Measurements from ENCODE around the gene MRPL53. TPM values are rescaled to one million over a fixed set of nuclear protein-coding genes. Genes with fewer than 3 reads are reported as not detected.

The MRPL53 gene
- total and polyA plus RNA-seq, 2 of the 13 experiments (the other 11 are each of a cell fraction or from before 2014, with no cell fraction given) = 34.3 to 51.9 TPM

- TF ChIP-seq AFF4 (CRISPR knock-in tag; IDR thresholded peaks at IDR 0.05) (no peak; the same call in 1 of the 2 replicates), HDAC6 (IDR thresholded peaks at IDR 0.05; ENCODE audit: low read depth, low read length) (no peak), DMAP1 (CRISPR knock-in tag; IDR thresholded peaks at IDR 0.05) (peak; percentile 93), HIVEP1 (CRISPR knock-in tag; IDR thresholded peaks at IDR 0.05) (peak; percentile 95), NCOA2 (CRISPR knock-in tag; IDR thresholded peaks at IDR 0.05) (peak; percentile 52; the same call in 1 of the 2 replicates), MXD3 (CRISPR knock-in tag; IDR thresholded peaks at IDR 0.05) (peak; percentile 97; the same call in 1 of the 2 replicates), DZIP1 (CRISPR knock-in tag; IDR thresholded peaks at IDR 0.05) (no peak; the same call in 1 of the 2 replicates), CREBL2 (CRISPR knock-in tag; IDR thresholded peaks at IDR 0.05; ENCODE audit: borderline replicate concordance) (peak; percentile 91; the same call in 1 of the 2 replicates), ZNF326 (CRISPR knock-in tag; IDR thresholded peaks at IDR 0.05; ENCODE audit: borderline replicate concordance) (peak; percentile 100), ZNF558 (CRISPR knock-in tag; IDR thresholded peaks at IDR 0.05; ENCODE audit: borderline replicate concordance) (peak; percentile 80), NR2F2 (IDR thresholded peaks at IDR 0.05; ENCODE audit: borderline replicate concordance, low read depth) (peak; percentile 51; the same call in 1 of the 2 replicates), ZXDC (CRISPR knock-in tag; IDR thresholded peaks at IDR 0.05) (peak; percentile 61; the same call in 1 of the 2 replicates), ZFX (CRISPR knock-in tag; IDR thresholded peaks at IDR 0.05; ENCODE audit: low read depth) (peak; percentile 100), NONO (IDR thresholded peaks at IDR 0.05) (no peak), NONO (CRISPR knock-in tag; conservative IDR thresholded peaks at IDR 0.05) (peak; percentile 100), ZSCAN25 (CRISPR knock-in tag; IDR thresholded peaks at IDR 0.05) (peak; percentile 87), SIX1 (CRISPR knock-in tag; IDR thresholded peaks at IDR 0.05; ENCODE audit: borderline replicate concordance) (peak; percentile 25; the same call in 1 of the 2 replicates), ZNF879 (CRISPR knock-in tag; IDR thresholded peaks at IDR 0.05) (no peak)
These were observed at the start of gene MRPL53 (continued) for GRCh38 chr2:74472086-74472944.

Measured in HepG2 (cell line).